GM13976 (cell line): ENCODE results near the gene XYLT2.

Experiments used
- DNase-seq: peaks from one replicate; pipeline ENCODE4 v3.0.0; 2012; ENCODE audit warnings: low spot score
- CTCF ChIP-seq: IDR thresholded peaks from 2 replicates; pipeline ENCODE4 v1.5.1; 2012; ENCODE audit warnings: borderline replicate concordance, mild to moderate bottlenecking; ENCODE audit not compliant: insufficient read depth; ENCODE audit errors: extremely low read depth, missing control alignments, control extremely low read depth
- in situ Hi-C: fragments of 300-500 bp; cut with MboI; formaldehyde crosslinking; loops from one replicate; pipeline ENCODE4 v1.12.0; 2022; ENCODE audit warnings: low sequenced_read_pairs, mixed read lengths, inconsistent platforms; ENCODE audit not compliant: unreplicated experiment

The XYLT2 gene

GRCh38 chr17:50358177-50358576 lies 12.3 kb downstream of the XYLT2 start:
- TF ChIP-seq CTCF = no peak
- no peak for DNase-seq
- in situ Hi-C loops = no loop called here

GRCh38 chr17:50359005-50359699 lies 13.2 kb downstream of the XYLT2 start:
- TF ChIP-seq CTCF = no peak
- DNase-seq = no peak
- in situ Hi-C loops = no loop called here

- no peak for TF ChIP-seq CTCF
- in situ Hi-C loops = no loop called here
- no peak for DNase-seq
These were observed 14.1 kb downstream of the XYLT2 start for GRCh38 chr17:50359998-50360461.

- no peak for TF ChIP-seq CTCF
- in situ Hi-C loops = no loop called here
- no peak for DNase-seq
These were observed 14.7 kb downstream of the XYLT2 start for GRCh38 chr17:50360486-50361115.

GRCh38 chr17:50361561-50362480 lies 15.9 kb downstream of the XYLT2 start:
- DNase-seq = peak; percentile 85
- in situ Hi-C loops = no loop called here
- peak; percentile 70 for TF ChIP-seq CTCF

- in situ Hi-C loops = no loop called here
- no peak for TF ChIP-seq CTCF
- DNase-seq = no peak
These were observed 16.7 kb downstream of the XYLT2 start for GRCh38 chr17:50362661-50363060.
